ENCODE measurements around the gene PBRM1. TPM values are rescaled to one million over a fixed set of nuclear protein-coding genes. Genes with fewer than 3 reads are reported as not detected.

Gene PBRM1
- total and polyA plus RNA-seq, 8 donors = 6.0 to 130 (median 64.9) TPM

DNA sequence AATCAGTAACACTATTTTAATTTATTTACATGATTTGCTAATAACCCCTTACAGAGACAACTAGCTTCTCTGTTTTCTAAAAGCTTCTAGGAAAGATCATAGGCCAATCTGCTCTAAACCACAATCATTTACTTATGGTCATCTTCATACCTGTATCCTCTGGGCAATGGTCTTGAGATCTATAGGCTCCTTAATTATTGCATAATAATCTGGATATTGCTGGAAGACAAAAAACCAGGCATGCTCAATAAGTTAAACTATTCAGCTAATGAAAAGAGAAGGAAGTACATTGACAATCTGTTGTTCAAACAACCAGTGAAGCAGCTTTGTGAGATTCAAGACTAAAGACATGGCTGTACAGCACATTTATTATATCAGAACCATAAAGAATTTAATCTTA is 34.1 kb downstream of the PBRM1 start:
- Histone ChIP-seq H3K36me3 (peaks cover 39 to 100% (median 97%) of the 10 kb centered on the region in 4 donors), H3K4me1 (no peaks in the 10 kb centered on the region), H3K27ac (no peak overlapping the region), H3K4me3 (no peak overlapping the region), H3K9me3 (no peaks in the 10 kb centered on the region), H3K27me3 (no peaks in the 10 kb centered on the region)
- no peak for DNase-seq
- intact Hi-C loops (cut with DNase I; ENCODE audit: low total_unique reads) = no loop called here
- TF ChIP-seq, protein P1, sequence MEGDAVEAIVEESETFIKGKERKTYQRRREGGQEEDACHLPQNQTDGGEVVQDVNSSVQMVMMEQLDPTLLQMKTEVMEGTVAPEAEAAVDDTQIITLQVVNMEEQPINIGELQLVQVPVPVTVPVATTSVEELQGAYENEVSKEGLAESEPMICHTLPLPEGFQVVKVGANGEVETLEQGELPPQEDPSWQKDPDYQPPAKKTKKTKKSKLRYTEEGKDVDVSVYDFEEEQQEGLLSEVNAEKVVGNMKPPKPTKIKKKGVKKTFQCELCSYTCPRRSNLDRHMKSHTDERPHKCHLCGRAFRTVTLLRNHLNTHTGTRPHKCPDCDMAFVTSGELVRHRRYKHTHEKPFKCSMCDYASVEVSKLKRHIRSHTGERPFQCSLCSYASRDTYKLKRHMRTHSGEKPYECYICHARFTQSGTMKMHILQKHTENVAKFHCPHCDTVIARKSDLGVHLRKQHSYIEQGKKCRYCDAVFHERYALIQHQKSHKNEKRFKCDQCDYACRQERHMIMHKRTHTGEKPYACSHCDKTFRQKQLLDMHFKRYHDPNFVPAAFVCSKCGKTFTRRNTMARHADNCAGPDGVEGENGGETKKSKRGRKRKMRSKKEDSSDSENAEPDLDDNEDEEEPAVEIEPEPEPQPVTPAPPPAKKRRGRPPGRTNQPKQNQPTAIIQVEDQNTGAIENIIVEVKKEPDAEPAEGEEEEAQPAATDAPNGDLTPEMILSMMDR (IDR thresholded peaks at IDR 0.05) = no peak
- TF ChIP-seq POLR2AphosphoS5 (IDR thresholded peaks at IDR 0.05) = no peak
- no peak for TF ChIP-seq POLR2A (IDR thresholded peaks at IDR 0.05)
- no peak for TF ChIP-seq EP300 (IDR thresholded peaks at IDR 0.05)

GRCh38 chr3:52650439-52650838 is 35.3 kb downstream of the PBRM1 start:
- no peaks in the 10 kb centered on the region for H3K4me1 ChIP-seq
- H3K36me3 ChIP-seq = peaks cover 28 to 100% (median 93%) of the 10 kb centered on the region in 4 donors
- H3K9me3 ChIP-seq = no peaks in the 10 kb centered on the region
- no peak overlapping the region for H3K4me3 ChIP-seq
- TF ChIP-seq POLR2A (IDR thresholded peaks at IDR 0.05) = no peak
- no peak for TF ChIP-seq EP300 (IDR thresholded peaks at IDR 0.05)
- TF ChIP-seq, protein P1 (IDR thresholded peaks at IDR 0.05) = no peak
- no peak for TF ChIP-seq POLR2AphosphoS5 (IDR thresholded peaks at IDR 0.05)
- H3K27ac ChIP-seq = peak overlapping the region in 1 of 5 donors; percentile 32
- DNase-seq = no peak
- intact Hi-C loops (cut with DNase I; ENCODE audit: low total_unique reads) = no loop called here
- H3K27me3 ChIP-seq = no peaks in the 10 kb centered on the region
- WGBS, 5 donors = 75 to 93% (median 86%) methylated on average over 1 of the region's 1 CpG

DNA sequence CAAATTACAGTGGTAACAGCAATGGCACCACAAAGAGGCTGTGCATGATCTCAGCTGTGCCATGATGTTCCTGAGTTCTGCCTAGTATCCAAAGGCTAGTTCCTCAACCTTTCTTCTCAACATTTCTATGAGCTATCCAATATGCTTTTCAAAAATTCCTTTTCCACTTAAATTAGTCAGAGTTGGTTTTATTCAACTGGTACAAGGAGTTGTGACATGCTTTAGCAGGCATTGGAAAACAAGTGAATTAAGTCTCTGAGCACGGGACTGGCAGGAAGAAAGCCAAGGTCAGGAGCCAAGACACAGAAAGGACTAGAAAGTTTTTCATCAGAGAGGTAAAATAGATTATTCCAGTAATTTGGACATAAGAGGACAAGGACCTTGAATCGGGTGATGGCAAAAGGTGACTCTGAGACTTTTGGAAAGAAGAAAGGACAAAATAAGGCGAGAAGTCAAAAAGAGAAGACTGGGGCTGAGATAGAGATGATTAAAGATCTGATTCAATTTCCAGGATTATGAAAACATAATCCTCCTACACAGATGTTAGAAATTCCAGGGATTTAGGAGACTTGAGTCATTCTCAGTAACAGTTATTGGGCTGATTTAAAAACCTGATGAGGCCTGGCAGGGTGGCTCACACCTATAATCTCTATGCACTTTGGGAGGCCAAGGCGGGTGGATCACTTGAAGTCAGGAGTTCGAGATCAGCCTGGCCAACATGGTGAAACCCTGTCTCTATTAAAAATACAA is 36.1 kb downstream of the PBRM1 start:
- no peak for DNase-seq
- Histone ChIP-seq H3K27ac (peak overlapping the region in 2 of 5 donors; percentile 32 to 44), H3K36me3 (peaks cover 27 to 100% (median 93%) of the 10 kb centered on the region in 4 donors), H3K4me1 (no peaks in the 10 kb centered on the region), H3K9me3 (no peaks in the 10 kb centered on the region), H3K4me3 (no peak overlapping the region), H3K27me3 (no peaks in the 10 kb centered on the region)
- 72 to 95% (median 91%) methylated on average over 4 to 5 of the region's 5 CpGs for WGBS, 5 donors
- TF ChIP-seq EP300 (IDR thresholded peaks at IDR 0.05) = no peak
- TF ChIP-seq POLR2AphosphoS5 (IDR thresholded peaks at IDR 0.05) = no peak
- TF ChIP-seq POLR2A (IDR thresholded peaks at IDR 0.05) = no peak
- TF ChIP-seq, protein P1 (IDR thresholded peaks at IDR 0.05) = no peak
- intact Hi-C loops (cut with DNase I; ENCODE audit: low total_unique reads) = no loop called here

GRCh38 chr3:52645549-52645948 is 40.2 kb downstream of the PBRM1 start:
- no peaks in the 10 kb centered on the region for H3K9me3 ChIP-seq
- H3K4me3 ChIP-seq = no peak overlapping the region
- H3K36me3 ChIP-seq = peaks cover 28 to 100% (median 93%) of the 10 kb centered on the region in 4 donors
- no peak overlapping the region for H3K27ac ChIP-seq
- no peaks in the 10 kb centered on the region for H3K27me3 ChIP-seq
- H3K4me1 ChIP-seq = no peaks in the 10 kb centered on the region
- 86 to 91% (median 89%) methylated on average over 6 of the region's 6 CpGs for WGBS, 5 donors
- no peak for TF ChIP-seq EP300 (IDR thresholded peaks at IDR 0.05)
- DNase-seq = no peak
- intact Hi-C loops (cut with DNase I; ENCODE audit: low total_unique reads) = no loop called here

DNA sequence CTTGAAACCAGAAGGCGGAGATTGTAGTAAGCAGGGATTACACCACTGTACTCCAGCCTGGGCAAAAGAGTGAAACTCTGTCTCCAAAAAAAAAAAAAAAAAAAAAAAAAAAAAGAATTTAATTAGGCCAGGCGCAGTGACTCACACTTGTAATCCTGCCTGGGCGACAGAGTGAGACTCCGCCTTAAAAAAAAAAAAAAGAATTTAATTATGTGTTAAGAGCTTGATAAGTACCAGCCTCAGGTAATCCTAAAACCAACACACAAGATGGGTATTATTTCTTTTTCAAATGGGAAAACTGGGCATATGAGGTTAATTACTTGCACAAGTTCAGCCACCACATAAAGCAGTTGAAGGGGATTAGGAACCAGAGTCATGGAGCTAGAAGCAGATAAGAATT is 49.0 kb downstream of the PBRM1 start:
- no peaks in the 10 kb centered on the region for H3K9me3 ChIP-seq
- H3K4me3 ChIP-seq = no peak overlapping the region
- TF ChIP-seq POLR2AphosphoS5 (IDR thresholded peaks at IDR 0.05) (no peak), EP300 (IDR thresholded peaks at IDR 0.05) (no peak), POLR2A (IDR thresholded peaks at IDR 0.05) (no peak)
- TF ChIP-seq, protein P1 (IDR thresholded peaks at IDR 0.05) = no peak
- peaks cover 58 to 100% (median 92%) of the 10 kb centered on the region in 4 donors for H3K36me3 ChIP-seq
- intact Hi-C loops (cut with DNase I; ENCODE audit: low total_unique reads) = no loop called here
- peak in 1 of 2 donors; percentile 41 for DNase-seq
- H3K27me3 ChIP-seq = no peaks in the 10 kb centered on the region
- WGBS, 5 donors = 54 to 68% (median 58%) methylated on average over 4 of the region's 4 CpGs
- H3K27ac ChIP-seq = peak overlapping the region in 1 of 5 donors; percentile 1
- no peaks in the 10 kb centered on the region for H3K4me1 ChIP-seq

All from stomach (tissue), 9 donors.